HEK293 (cell line): ENCODE data around the gene TLE3.

Source experiments
- ATF2 ChIP-seq: fragments of 450-650 bp; formaldehyde crosslinking; IDR thresholded peaks from 2 replicates; pipeline ENCODE4 v1.5.1; 2016; ENCODE audit warnings: missing biosample characterization, missing genetic modification characterization, low read depth
- CTCF ChIP-seq: fragments of 450-650 bp; formaldehyde crosslinking; IDR thresholded peaks from 2 replicates; pipeline ENCODE4 v1.5.1; 2016; ENCODE audit warnings: missing biosample characterization, missing genetic modification characterization
- EGR2 ChIP-seq: fragments of 450-650 bp; formaldehyde crosslinking; IDR thresholded peaks from 2 replicates; pipeline ENCODE4 v1.5.1; 2016; ENCODE audit warnings: low read depth, missing biosample characterization, missing genetic modification characterization
- FEZF1 ChIP-seq: fragments of 450-650 bp; formaldehyde crosslinking; IDR thresholded peaks from 2 replicates; pipeline ENCODE4 v1.5.1; 2016; ENCODE audit warnings: missing biosample characterization, missing genetic modification characterization
- GLI4 ChIP-seq: fragments of 450-650 bp; formaldehyde crosslinking; IDR thresholded peaks from 2 replicates; pipeline ENCODE4 v1.5.1; 2016; ENCODE audit warnings: missing biosample characterization, missing genetic modification characterization
- HIC1 ChIP-seq: fragments of 450-650 bp; formaldehyde crosslinking; IDR thresholded peaks from 2 replicates; pipeline ENCODE4 v1.5.1; 2016; ENCODE audit warnings: missing biosample characterization, missing genetic modification characterization
- HOXA7 ChIP-seq: sonication (generic); formaldehyde crosslinking; IDR thresholded peaks from 2 replicates; pipeline ENCODE4 v1.8.1; 2022; ENCODE audit warnings: missing genetic modification reagents, borderline replicate concordance
- KLF9 ChIP-seq: fragments of 450-650 bp; formaldehyde crosslinking; IDR thresholded peaks from 2 replicates; pipeline ENCODE4 v1.5.1; 2016; ENCODE audit warnings: missing biosample characterization, missing genetic modification characterization, low read depth
- MZF1 ChIP-seq: fragments of 450-650 bp; formaldehyde crosslinking; IDR thresholded peaks from 2 replicates; pipeline ENCODE4 v1.5.1; 2017; ENCODE audit warnings: missing biosample characterization, missing genetic modification characterization, borderline replicate concordance
- SP3 ChIP-seq: fragments of 450-650 bp; formaldehyde crosslinking; IDR thresholded peaks from 2 replicates; pipeline ENCODE4 v1.5.1; 2016; ENCODE audit warnings: missing biosample characterization, missing genetic modification characterization
- ZBTB17 ChIP-seq: fragments of 450-650 bp; formaldehyde crosslinking; IDR thresholded peaks from 2 replicates; pipeline ENCODE4 v1.5.1; 2016; ENCODE audit warnings: missing biosample characterization, missing genetic modification characterization
- ZNF174 ChIP-seq: fragments of 450-650 bp; formaldehyde crosslinking; IDR thresholded peaks from 2 replicates; pipeline ENCODE4 v1.5.0; 2017; ENCODE audit warnings: missing biosample characterization, mild to moderate bottlenecking, missing genetic modification characterization
- ZNF24 ChIP-seq: fragments of 450-650 bp; formaldehyde crosslinking; IDR thresholded peaks from 2 replicates; pipeline ENCODE4 v1.5.1; 2016; ENCODE audit warnings: missing biosample characterization, missing genetic modification characterization
- ZNF26 ChIP-seq: fragments of 450-650 bp; formaldehyde crosslinking; IDR thresholded peaks from 2 replicates; pipeline ENCODE4 v1.5.1; 2016; ENCODE audit warnings: missing biosample characterization, missing genetic modification characterization
- ZNF350 ChIP-seq: fragments of 450-650 bp; formaldehyde crosslinking; IDR thresholded peaks from 2 replicates; pipeline ENCODE4 v1.5.0; 2017; ENCODE audit warnings: missing biosample characterization, mild to moderate bottlenecking, missing genetic modification characterization
- ZNF37A ChIP-seq: fragments of 450-650 bp; IDR thresholded peaks from 2 replicates; pipeline ENCODE4 v1.5.1; 2018; ENCODE audit warnings: missing biosample characterization, missing genetic modification characterization
- ZNF514 ChIP-seq: fragments of 450-650 bp; formaldehyde crosslinking; IDR thresholded peaks from 2 replicates; pipeline ENCODE4 v1.5.1; 2016; ENCODE audit warnings: missing biosample characterization, missing genetic modification characterization
- ZNF521 ChIP-seq: fragments of 450-650 bp; formaldehyde crosslinking; IDR thresholded peaks from 2 replicates; pipeline ENCODE4 v1.5.1; 2017; ENCODE audit warnings: missing biosample characterization, mild to moderate bottlenecking, missing genetic modification characterization
- ZNF530 ChIP-seq: fragments of 450-650 bp; formaldehyde crosslinking; IDR thresholded peaks from 2 replicates; pipeline ENCODE4 v1.5.1; 2016; ENCODE audit warnings: low read depth, missing biosample characterization, missing genetic modification characterization
- ZNF560 ChIP-seq: fragments of 450-650 bp; formaldehyde crosslinking; IDR thresholded peaks from 2 replicates; pipeline ENCODE4 v1.5.1; 2017; ENCODE audit warnings: missing biosample characterization, missing genetic modification characterization, borderline replicate concordance
- ZNF596 ChIP-seq: fragments of 450-650 bp; IDR thresholded peaks from 2 replicates; pipeline ENCODE4 v1.5.0; 2018; ENCODE audit warnings: missing biosample characterization, mild to moderate bottlenecking, missing genetic modification characterization, moderate library complexity
- ZNF621 ChIP-seq: fragments of 450-650 bp; formaldehyde crosslinking; IDR thresholded peaks from 2 replicates; pipeline ENCODE4 v1.5.1; 2017; ENCODE audit warnings: missing biosample characterization, missing genetic modification characterization
- ZNF624 ChIP-seq: fragments of 450-650 bp; formaldehyde crosslinking; IDR thresholded peaks from 2 replicates; pipeline ENCODE4 v1.5.1; 2017; ENCODE audit warnings: missing biosample characterization, missing genetic modification characterization
- ZNF629 ChIP-seq: fragments of 450-650 bp; formaldehyde crosslinking; IDR thresholded peaks from 2 replicates; pipeline ENCODE4 v1.5.1; 2017; ENCODE audit warnings: missing biosample characterization, missing genetic modification characterization
- ZNF645 ChIP-seq: fragments of 450-650 bp; formaldehyde crosslinking; IDR thresholded peaks from 2 replicates; pipeline ENCODE4; 2016; ENCODE audit warnings: missing biosample characterization, missing genetic modification characterization
- ZNF692 ChIP-seq: fragments of 450-650 bp; formaldehyde crosslinking; IDR thresholded peaks from 2 replicates; pipeline ENCODE4 v1.5.1; 2016; ENCODE audit warnings: missing biosample characterization, missing genetic modification characterization
- ZNF701 ChIP-seq: fragments of 450-650 bp; formaldehyde crosslinking; IDR thresholded peaks from 2 replicates; pipeline ENCODE4 v1.5.1; 2016; ENCODE audit warnings: missing biosample characterization, missing genetic modification characterization
- ZSCAN30 ChIP-seq: fragments of 450-650 bp; IDR thresholded peaks from 2 replicates; pipeline ENCODE4 v1.5.1; 2018; ENCODE audit warnings: missing biosample characterization, mild to moderate bottlenecking, missing genetic modification characterization, moderate library complexity
- ZSCAN5A ChIP-seq: fragments of 450-650 bp; formaldehyde crosslinking; IDR thresholded peaks from 2 replicates; pipeline ENCODE4 v1.5.1; 2016; ENCODE audit warnings: missing biosample characterization, missing genetic modification characterization

TLE3 gene

GRCh38 chr15:70111203-70112073 is 13.7 kb upstream of the TLE3 start (continued):
- no peak for TF ChIP-seq GLI4 (tag by site-specific recombination)
- peak; percentile 67 for TF ChIP-seq ZNF629 (tag by site-specific recombination)
- no peak for TF ChIP-seq ZNF621
- no peak for TF ChIP-seq ZNF514 (tag by site-specific recombination)
- peak; percentile 85 for TF ChIP-seq ZBTB17
- no peak for TF ChIP-seq ZNF350 (tag by site-specific recombination)
- peak; percentile 12; the same call in 1 of the 2 replicates for TF ChIP-seq EGR2 (tag by site-specific recombination)
- no peak; the same call in 1 of the 2 replicates for TF ChIP-seq MZF1 (tag by site-specific recombination)
- no peak for TF ChIP-seq ZNF24 (tag by site-specific recombination)
- TF ChIP-seq ZNF692 (tag by site-specific recombination) = peak; percentile 97
- TF ChIP-seq ZNF596 (tag by site-specific recombination) = no peak
- no peak for TF ChIP-seq ZNF521 (tag by site-specific recombination)
- 0 out of 2 replicates have a peak, but pooled peaks have one; percentile 36 for TF ChIP-seq ZNF37A (tag by site-specific recombination)
- no peak for TF ChIP-seq ZNF26
- TF ChIP-seq SP3 (tag by site-specific recombination) = no peak; the same call in 1 of the 2 replicates
- no peak for TF ChIP-seq CTCF
- peak; percentile 23; the same call in 1 of the 2 replicates for TF ChIP-seq FEZF1 (tag by site-specific recombination)
- TF ChIP-seq ZNF174 (tag by site-specific recombination) = no peak
- no peak for TF ChIP-seq ZNF560 (tag by site-specific recombination)
- TF ChIP-seq ZSCAN30 (tag by site-specific recombination) = peak; percentile 79
- no peak for TF ChIP-seq ZNF701 (tag by site-specific recombination)
- no peak for TF ChIP-seq ZNF530 (tag by site-specific recombination)
- no peak for TF ChIP-seq HIC1 (tag by site-specific recombination)
- no peak; the same call in 1 of the 2 replicates for TF ChIP-seq KLF9 (tag by site-specific recombination)
- TF ChIP-seq ATF2 (tag by site-specific recombination) = no peak
- no peak for TF ChIP-seq ZSCAN5A (tag by site-specific recombination)
- TF ChIP-seq HOXA7 (CRISPR knock-in tag) = no peak
- no peak for TF ChIP-seq ZNF624
- no peak for TF ChIP-seq ZNF645 (tag by site-specific recombination)
